Retinal pigment epithelial cell (primary cell): ENCODE measurements around the gene DIS3L2.
"Not testable (repeated sequence)": the region's sequence is repeated elsewhere in the genome, so short reads cannot be mapped to it uniquely, and the experiment has no call there.

Source experiments
- DNase-seq: peaks from one replicate; pipeline ENCODE4 v3.0.0-alpha.2; 2010; ENCODE audit warnings: low read depth
- H3K4me3 ChIP-seq: 2 replicates; pipeline ENCODE4 v1.5.1; 2011; ENCODE audit warnings: mild to moderate bottlenecking, low read length, control low read depth, moderate library complexity
- TF ChIP-seq, protein P1 (sequence below): conservative IDR thresholded peaks from 2 replicates; pipeline ENCODE4 v1.5.1; 2011; ENCODE audit warnings: low read depth, low read length, control low read depth, inconsistent platforms

Gene DIS3L2

DNA sequence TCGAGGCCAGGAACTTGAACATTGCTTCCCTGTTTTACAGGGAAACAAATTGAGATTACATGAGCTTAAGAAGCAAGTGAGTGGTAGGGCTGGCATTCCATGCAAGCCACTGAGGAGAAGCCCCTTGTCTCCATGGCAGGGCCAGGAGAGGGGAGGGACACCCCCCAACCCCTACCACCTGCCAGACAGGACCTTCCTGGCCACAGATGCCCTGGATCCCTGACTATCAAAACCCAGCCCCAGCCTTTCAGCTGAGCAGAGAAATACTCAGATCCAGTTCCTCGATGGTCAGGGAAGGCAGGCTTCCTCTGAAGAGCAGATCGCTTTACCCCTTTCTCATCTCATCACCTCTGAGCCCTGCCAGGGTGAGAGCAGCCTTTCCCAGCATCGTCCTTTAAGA lies 363.3 kb downstream of the DIS3L2 start:
- no peak for DNase-seq
- TF ChIP-seq, protein P1, sequence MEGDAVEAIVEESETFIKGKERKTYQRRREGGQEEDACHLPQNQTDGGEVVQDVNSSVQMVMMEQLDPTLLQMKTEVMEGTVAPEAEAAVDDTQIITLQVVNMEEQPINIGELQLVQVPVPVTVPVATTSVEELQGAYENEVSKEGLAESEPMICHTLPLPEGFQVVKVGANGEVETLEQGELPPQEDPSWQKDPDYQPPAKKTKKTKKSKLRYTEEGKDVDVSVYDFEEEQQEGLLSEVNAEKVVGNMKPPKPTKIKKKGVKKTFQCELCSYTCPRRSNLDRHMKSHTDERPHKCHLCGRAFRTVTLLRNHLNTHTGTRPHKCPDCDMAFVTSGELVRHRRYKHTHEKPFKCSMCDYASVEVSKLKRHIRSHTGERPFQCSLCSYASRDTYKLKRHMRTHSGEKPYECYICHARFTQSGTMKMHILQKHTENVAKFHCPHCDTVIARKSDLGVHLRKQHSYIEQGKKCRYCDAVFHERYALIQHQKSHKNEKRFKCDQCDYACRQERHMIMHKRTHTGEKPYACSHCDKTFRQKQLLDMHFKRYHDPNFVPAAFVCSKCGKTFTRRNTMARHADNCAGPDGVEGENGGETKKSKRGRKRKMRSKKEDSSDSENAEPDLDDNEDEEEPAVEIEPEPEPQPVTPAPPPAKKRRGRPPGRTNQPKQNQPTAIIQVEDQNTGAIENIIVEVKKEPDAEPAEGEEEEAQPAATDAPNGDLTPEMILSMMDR, result no peak

GRCh38 chr2:232325324-232326273 lies 364.1 kb downstream of the DIS3L2 start:
- DNase-seq, result no peak
- no peak overlapping the region for H3K4me3 ChIP-seq
- TF ChIP-seq, protein P1, result peak; percentile 41

More for the DNA sequence above, 363.3 kb downstream of the DIS3L2 start:
- no peak overlapping the region for H3K4me3 ChIP-seq

GRCh38 chr2:232326274-232327104 lies 365.0 kb downstream of the DIS3L2 start:
- H3K4me3 ChIP-seq, DNase-seq: not testable (repeated sequence)
- TF ChIP-seq, protein P1, result peak; percentile 4

DNA sequence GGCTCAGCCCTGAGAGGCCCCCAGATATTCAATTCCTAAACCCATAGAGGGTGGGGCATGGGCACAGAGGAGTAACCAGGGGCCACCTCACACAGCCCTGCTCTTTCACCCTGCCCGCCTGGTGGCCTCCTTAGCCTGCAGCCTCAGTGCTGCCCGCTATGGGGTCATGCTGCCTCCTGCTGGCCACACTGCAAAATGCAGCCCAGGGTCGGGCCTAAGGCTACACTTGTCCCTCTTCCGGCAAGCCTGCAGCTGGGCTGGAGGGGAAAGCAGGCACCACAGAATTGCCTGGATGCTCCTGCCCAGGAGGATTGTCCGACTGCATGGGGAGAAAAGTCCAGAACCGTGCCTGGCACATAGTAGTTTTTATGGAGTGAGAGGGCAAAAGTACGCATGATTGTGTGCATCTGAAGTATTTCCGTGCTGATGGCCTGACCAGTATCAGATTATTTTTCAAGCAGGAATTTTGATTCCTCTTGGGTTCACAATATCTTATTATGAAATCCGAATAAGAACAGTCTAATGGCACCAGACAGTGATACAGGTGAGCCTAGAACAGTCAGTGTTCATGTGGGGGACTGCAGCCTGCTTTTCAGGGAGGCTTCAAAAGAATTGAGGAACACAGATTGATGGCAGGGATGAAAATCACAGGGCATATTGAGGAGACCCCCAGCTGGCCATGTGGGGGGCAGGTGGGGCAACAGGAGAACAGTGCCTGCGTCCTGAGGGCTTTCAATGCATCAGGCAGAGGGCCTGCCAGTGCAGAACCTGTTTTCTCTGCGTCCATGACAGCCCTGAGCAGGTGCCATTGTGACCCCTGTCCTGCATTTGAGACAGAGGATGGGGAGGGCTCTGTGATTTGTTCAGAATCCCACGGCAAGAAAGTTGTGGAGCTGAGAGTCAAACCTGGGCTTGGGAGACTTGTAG lies 365.9 kb downstream of the DIS3L2 start:
- no peak overlapping the region for H3K4me3 ChIP-seq
- TF ChIP-seq, protein P1, result peak; percentile 86
- no peak for DNase-seq

GRCh38 chr2:232328032-232328422 lies 366.5 kb downstream of the DIS3L2 start:
- H3K4me3 ChIP-seq, result no peak overlapping the region
- DNase-seq, result no peak
- TF ChIP-seq, protein P1, result no peak

DNA sequence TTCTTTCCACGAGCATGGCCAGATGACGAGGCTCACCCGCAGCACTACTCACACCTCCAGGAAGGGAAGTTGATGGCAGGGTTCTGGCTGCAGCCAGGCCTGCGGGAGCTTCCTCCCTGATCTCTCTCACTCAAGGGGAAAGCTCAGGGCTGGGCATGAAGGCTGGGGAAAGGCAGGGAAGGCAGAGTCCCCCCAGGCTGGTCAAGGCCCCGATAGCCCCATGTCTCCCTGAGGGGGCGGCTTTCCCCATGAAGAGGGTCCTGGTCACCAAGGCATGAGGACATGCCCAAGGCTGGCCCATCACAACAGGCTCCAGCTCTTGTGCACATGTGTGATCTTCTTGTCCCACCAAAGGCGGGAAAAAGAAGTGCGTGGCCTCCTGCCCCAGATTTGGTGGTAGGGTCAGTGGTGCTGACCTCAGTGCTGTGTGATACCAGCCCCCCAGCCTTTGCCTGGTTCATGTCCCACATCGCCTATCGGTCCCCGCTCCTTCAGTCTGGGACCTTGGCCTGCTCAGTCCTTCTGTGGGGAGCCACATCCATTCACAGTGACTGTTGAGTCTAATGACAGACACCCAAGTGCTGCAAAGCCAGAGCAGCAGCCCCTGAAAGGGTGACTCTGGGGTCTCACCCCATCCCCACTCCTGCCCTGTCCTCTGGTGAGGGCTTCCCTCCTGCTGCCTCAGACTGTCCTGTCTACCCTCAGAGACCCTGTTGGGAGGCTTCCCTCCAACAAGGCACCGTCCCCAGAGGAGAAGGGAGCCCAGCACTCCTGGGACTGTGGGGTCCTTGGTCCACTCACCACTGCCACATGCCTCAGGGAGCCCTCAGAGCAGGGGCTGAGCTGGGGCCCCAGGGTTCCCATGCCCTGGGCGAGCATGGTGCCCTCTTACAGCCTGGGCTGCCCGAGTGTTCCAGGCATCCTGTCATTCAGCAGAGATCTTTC lies 367.3 kb downstream of the DIS3L2 start:
- no peak for DNase-seq
- H3K4me3 ChIP-seq, result no peak overlapping the region
- TF ChIP-seq, protein P1, result no peak
